Right cardiac atrium (tissue), 5 donors: ENCODE measurements around the gene F7. TPM values are rescaled to one million over a fixed set of nuclear protein-coding genes. Genes with fewer than 3 reads are reported as not detected.
"Not testable (repeated sequence)": the region's sequence is repeated elsewhere in the genome, so short reads cannot be mapped to it uniquely, and the experiment has no call there.

Source experiments
- ATAC-seq, 2 donors: fragments of 200-7000 bp; cut with Tn5 transposase; one replicate each; pipeline versions ENCODE4 v1.8.0 to v1.9.1; 2020; ENCODE audit warnings: moderate library complexity in 2 of 2, mild to moderate bottlenecking in 1 of 2
- DNase-seq, 3 donors: peaks; one replicate each; pipeline ENCODE4 v3.0.0-alpha.2; 2020
- H3K27ac ChIP-seq: one replicate; pipeline ENCODE4 v1.5.1; 2013; ENCODE audit warnings: mild to moderate bottlenecking, low read length, control low read depth, moderate library complexity
- H3K27me3 ChIP-seq: one replicate; pipeline ENCODE4 v1.6.1; 2013; ENCODE audit not compliant: control insufficient read depth, insufficient read depth
- H3K4me1 ChIP-seq: one replicate; pipeline ENCODE4 v1.6.1; 2013; ENCODE audit warnings: low read length; ENCODE audit not compliant: control insufficient read depth, insufficient read depth
- H3K4me3 ChIP-seq: one replicate; pipeline ENCODE4 v1.5.1; 2013; ENCODE audit warnings: low read length, control low read depth
- H3K9me3 ChIP-seq: one replicate; pipeline ENCODE4 v1.6.1; 2013; ENCODE audit warnings: low read length; ENCODE audit not compliant: control insufficient read depth
- WGBS: extraction: QIAGEN DNeasy Blood & Tissue Kit; methylation state at CpG from one replicate; pipeline ENCODE4 v1.1.7; 2013; 5-methylcytosine and 5-hydroxymethylcytosine counted together
- intact Hi-C, 4 donors: fragments of 100-400 bp; cut with DNase I; formaldehyde crosslinking; loops; one replicate each; pipeline versions ENCODE4 v1.11.0 to v1.14.0; 2022 to 2023
- polyA plus RNA-seq: library from polyadenylated mRNA; stranded (reverse); fragments of 200-250 nt; gene quantifications from one replicate; pipeline ENCODE4 v1.2.3, GENCODE V29; 2013
- total RNA-seq, 4 donors: library from RNA; stranded (reverse); fragmentation: NEBNext Ultra II Directional; extraction: Animal tissue kit (Norgen Biotek cat#: 25700); gene quantifications; one replicate each; pipeline ENCODE4 v1.2.1, GENCODE V29; 2021
- donor health status: healthy with polysubstance abuse.
- donor health status: DM: no; HTN: yes; CAD: no.
- donor health status: DM: no; HTN: no; CAD: no.
- donor health status: DM: no; HTN: yes; CAD: no; lungs with severe emphysema.
- donor health status: DM: yes; HTN: yes; CAD: no.

The F7 gene
- total and polyA plus RNA-seq, 5 donors, result 0.24 to 0.64 (median 0.37) TPM; not detected in 1

GRCh38 chr13:113073942-113074341, 31.6 kb upstream of the F7 start:
- no peaks in the 10 kb centered on the region for H3K9me3 ChIP-seq
- no peak overlapping the region for H3K4me3 ChIP-seq
- intact Hi-C loops, result no loop called here
- 87% methylated on average over 11 of the region's 11 CpGs for WGBS
- H3K27me3 ChIP-seq, result no peaks in the 10 kb centered on the region
- ATAC-seq (no peak), DNase-seq (no peak)
- no peaks in the 10 kb centered on the region for H3K4me1 ChIP-seq
- H3K27ac ChIP-seq, result no peak overlapping the region

- H3K4me3 ChIP-seq, result no peak overlapping the region
- H3K4me1 ChIP-seq, result no peaks in the 10 kb centered on the region
- no peak overlapping the region for H3K27ac ChIP-seq
- ATAC-seq (peak in 1 of 2 donors; percentile 8), DNase-seq (peak in 2 of 3 donors; percentile 39 to 52)
- H3K27me3 ChIP-seq, result no peaks in the 10 kb centered on the region
- intact Hi-C loops, result no loop called here
- no peaks in the 10 kb centered on the region for H3K9me3 ChIP-seq
- WGBS, result 94% methylated on average over 18 of the region's 18 CpGs
Measured at GRCh38 chr13:113074401-113074800, 31.2 kb upstream of the F7 start.

GRCh38 chr13:113074876-113075275, 30.7 kb upstream of the F7 start:
- Histone ChIP-seq H3K4me1 (no peaks in the 10 kb centered on the region), H3K9me3 (no peaks in the 10 kb centered on the region), H3K4me3 (no peak overlapping the region), H3K27ac (no peak overlapping the region), H3K27me3 (no peaks in the 10 kb centered on the region)
- DNase-seq (peak in 2 of 3 donors; percentile 40 to 50), ATAC-seq (no peak)
- 93% methylated on average over 22 of the region's 22 CpGs for WGBS
- intact Hi-C loops, result no loop called here

DNA sequence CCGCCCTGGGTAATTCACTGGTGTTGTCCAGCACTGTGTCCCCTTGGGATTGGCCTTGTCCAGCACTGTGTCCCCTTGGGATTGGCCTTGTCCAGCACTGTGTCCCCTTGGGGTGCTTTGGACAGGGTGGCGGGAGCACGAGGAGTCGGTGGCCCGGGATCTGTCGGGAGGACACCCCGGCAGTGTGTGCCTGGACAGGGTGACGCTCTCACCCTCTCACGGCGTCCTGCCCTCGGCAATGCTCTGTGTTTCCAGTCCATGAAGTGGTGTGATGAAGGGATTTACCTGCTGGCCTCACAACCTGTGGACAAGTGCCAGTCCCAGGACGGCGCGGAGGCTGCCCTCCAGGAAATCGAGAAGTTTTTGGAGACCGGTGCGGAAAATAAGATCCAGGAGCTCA, 29.9 kb upstream of the F7 start:
- Histone ChIP-seq H3K27me3 (no peaks in the 10 kb centered on the region), H3K9me3 (no peaks in the 10 kb centered on the region), H3K4me3 (no peak overlapping the region), H3K4me1 (no peaks in the 10 kb centered on the region), H3K27ac (no peak overlapping the region)
- DNase-seq (peak in 1 of 3 donors; percentile 49), ATAC-seq (no peak)
- WGBS, result 96% methylated on average over 17 of the region's 17 CpGs
- intact Hi-C loops, result no loop called here

- DNase-seq (peak in 2 of 3 donors; percentile 16 to 54), ATAC-seq (no peak)
- H3K9me3 ChIP-seq, result no peaks in the 10 kb centered on the region
- 93% methylated on average over 39 of the region's 39 CpGs for WGBS
- no peaks in the 10 kb centered on the region for H3K4me1 ChIP-seq
- no peaks in the 10 kb centered on the region for H3K27me3 ChIP-seq
- H3K27ac ChIP-seq, result no peak overlapping the region
- intact Hi-C loops, result no loop called here
- no peak overlapping the region for H3K4me3 ChIP-seq
Measured at GRCh38 chr13:113076681-113077401, 28.8 kb upstream of the F7 start.

- intact Hi-C loops, result no loop called here
- no peak overlapping the region for H3K27ac ChIP-seq
- no peak overlapping the region for H3K4me3 ChIP-seq
- ATAC-seq (no peak), DNase-seq (no peak)
- 88% methylated on average over 20 of the region's 20 CpGs for WGBS
- no peaks in the 10 kb centered on the region for H3K27me3 ChIP-seq
- H3K9me3 ChIP-seq, result no peaks in the 10 kb centered on the region
- no peaks in the 10 kb centered on the region for H3K4me1 ChIP-seq
Measured at GRCh38 chr13:113077566-113077952, 28.0 kb upstream of the F7 start.

DNA sequence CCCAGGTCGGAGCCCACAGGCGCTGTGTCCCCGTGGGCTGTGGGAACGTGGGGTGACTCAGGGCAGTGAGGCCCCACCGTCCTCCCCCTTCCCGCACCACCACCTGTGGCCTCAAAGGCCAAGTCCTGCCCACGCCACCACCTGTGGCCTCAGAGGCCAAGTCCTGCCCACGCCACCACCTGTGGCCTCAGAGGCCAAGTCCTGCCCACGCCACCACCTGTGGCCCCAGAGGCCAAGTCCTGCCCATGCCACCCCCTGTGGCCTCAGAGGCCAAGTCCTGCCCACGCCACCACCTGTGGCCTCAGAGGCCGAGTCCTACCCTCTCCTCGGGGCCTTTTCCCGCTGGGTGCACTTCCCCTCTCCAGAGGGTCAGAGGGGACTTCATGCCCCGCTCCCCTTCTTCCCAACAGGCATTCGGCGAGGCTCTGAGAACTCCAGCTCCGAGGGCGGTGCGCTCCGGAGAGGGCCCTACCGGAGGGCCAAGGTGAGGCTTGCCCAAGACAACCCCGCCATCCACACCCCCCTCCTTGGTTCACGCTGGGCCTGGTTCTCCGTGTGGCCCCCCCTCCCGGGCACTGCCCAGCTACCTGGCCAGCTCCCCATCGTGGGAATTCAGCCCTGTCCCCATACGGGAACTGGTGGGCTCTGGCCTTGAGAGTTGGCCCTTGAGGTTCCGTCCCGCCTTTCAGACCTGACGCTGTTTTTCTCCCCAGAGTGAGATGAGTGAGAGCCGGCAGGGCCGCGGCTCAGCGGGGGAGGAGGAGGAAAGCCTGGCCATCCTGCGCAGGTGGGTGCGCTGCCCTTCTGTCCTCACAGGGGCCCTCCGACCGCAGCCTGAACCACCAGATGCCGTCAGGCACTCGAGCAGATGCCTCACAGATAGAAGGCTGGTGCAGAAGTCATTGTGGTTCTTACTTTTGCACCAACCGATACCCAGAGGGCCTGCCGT, 27.4 kb upstream of the F7 start:
- Histone ChIP-seq H3K9me3 (no peaks in the 10 kb centered on the region), H3K27ac (no peak overlapping the region), H3K27me3 (no peaks in the 10 kb centered on the region), H3K4me3 (no peak overlapping the region), H3K4me1 (no peaks in the 10 kb centered on the region)
- ATAC-seq (no peak), DNase-seq (peak; percentile 9 to 51 (median 48))
- WGBS, result 92% methylated on average over 42 of the region's 42 CpGs
- intact Hi-C loops, result no loop called here

DNA sequence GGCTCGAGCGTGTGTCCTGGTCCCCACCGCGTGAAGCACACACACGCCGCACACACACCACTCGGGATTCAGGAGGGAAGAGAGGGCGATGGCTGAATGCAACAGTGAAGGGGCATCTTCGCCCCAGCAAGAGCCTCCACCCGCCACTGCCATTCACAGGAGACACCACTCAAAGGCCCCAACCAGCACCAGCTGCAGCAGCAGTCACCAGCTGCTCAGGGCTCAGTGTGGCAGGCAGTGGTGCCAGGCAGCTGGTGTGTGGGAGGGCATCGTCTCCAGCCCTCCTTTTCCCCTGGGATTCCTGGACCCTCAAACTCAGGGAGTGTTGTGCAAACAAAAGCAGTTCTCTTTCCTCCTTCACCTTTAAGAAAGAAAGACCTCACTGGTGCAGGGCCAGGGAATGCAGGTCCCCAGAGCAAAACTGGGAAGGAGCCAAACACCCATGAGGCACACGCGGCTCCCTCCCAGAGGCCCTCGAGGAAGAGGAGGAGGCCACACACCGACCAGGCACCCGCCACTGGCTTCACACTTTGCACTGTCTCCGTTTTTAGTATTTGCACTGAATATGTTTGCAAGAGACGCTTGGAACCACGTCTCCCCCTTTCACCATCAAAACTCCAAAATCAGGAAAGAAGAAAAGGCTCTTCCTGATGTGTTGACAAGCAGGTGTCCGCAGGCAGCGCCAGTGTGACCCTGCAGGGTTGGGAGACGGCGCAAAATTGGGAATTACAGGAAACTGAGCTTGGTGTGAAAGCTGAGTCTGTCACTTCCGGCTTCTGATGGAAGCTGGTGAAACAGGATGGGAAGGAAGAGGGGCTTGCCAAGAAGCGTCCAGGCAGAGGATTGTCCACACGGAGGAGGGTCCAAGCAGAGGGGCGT, 26.4 kb upstream of the F7 start:
- no peak for ATAC-seq
- intact Hi-C loops, result no loop called here
- H3K27ac ChIP-seq, result no peak overlapping the region
- H3K9me3 ChIP-seq, result no peaks in the 10 kb centered on the region
- no peaks in the 10 kb centered on the region for H3K27me3 ChIP-seq
- no peak overlapping the region for H3K4me3 ChIP-seq
- H3K4me1 ChIP-seq, result peaks cover 2% of the 10 kb centered on the region
- WGBS, result 67% methylated on average over 27 of the region's 27 CpGs
- DNase-seq, result peak in 1 of 3 donors; percentile 3

DNA sequence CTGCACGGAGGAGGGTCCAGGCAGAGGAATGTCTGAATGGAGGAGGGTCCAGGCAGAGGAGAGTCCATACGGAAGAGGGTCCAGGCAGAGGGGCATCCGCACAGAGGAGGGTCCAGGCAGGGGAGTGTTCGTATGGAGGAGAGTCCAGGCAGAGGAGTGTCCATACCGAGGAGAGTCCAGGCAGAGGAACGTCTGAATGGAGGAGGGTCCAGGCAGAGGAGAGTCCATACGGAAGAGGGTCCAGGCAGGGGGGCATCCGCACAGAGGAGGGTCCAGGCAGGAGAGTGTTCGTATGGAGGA, 25.9 kb upstream of the F7 start:
- H3K27me3 ChIP-seq, H3K4me1 ChIP-seq, ATAC-seq, DNase-seq, intact Hi-C loops, H3K9me3 ChIP-seq, H3K4me3 ChIP-seq, H3K27ac ChIP-seq: not testable (repeated sequence)
- 56% methylated on average over 6 of the region's 9 CpGs for WGBS

DNA sequence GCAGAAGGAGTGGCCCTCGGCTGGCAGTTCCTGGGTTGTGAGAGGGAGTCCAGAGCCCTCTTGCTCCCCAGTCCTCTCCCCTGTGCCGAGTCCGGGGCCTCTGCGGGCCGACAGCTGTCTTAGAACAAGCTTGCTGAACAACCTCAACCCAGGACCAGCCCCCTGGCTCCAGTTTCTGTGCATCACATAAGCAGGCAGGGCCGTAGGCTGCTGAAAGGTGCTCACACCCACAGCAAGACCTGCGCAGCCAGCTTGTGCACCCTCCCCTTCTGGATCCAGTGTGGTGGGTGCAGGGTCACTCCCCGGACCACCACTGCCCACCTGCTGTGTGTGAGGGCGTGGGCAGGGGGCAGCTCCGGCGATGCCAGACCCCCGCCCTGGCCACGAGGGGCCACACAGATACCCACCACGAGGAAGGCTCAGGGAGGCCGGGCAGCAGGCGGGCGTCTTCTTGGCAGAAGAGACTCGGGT, 25.2 kb upstream of the F7 start:
- no peak overlapping the region for H3K27ac ChIP-seq
- ATAC-seq, result no peak
- intact Hi-C loops, result no loop called here
- peaks cover 2% of the 10 kb centered on the region for H3K4me1 ChIP-seq
- DNase-seq, result peak in 2 of 3 donors; percentile 6 to 41
- H3K27me3 ChIP-seq, result no peaks in the 10 kb centered on the region
- H3K4me3 ChIP-seq, result no peak overlapping the region
- no peaks in the 10 kb centered on the region for H3K9me3 ChIP-seq
- WGBS, result 82% methylated on average over 18 of the region's 18 CpGs
